HUES6 (cell line): ENCODE measurements around the gene KIF21B.

ENCODE experiments used
- H3K27ac ChIP-seq: 2 replicates; pipeline ENCODE4 v1.7.0; 2013; ENCODE audit warnings: low read depth, mild to moderate bottlenecking, low read length, inconsistent platforms
- H3K27me3 ChIP-seq: 2 replicates; pipeline ENCODE4 v1.6.1; 2013; ENCODE audit warnings: low read length; ENCODE audit not compliant: control insufficient read depth, insufficient read depth
- H3K36me3 ChIP-seq: 2 replicates; pipeline ENCODE4 v1.6.1; 2013; ENCODE audit warnings: low read length; ENCODE audit not compliant: control insufficient read depth, insufficient read depth
- H3K4me1 ChIP-seq: 2 replicates; pipeline ENCODE4 v1.6.1; 2013; ENCODE audit warnings: low read length; ENCODE audit not compliant: control insufficient read depth, insufficient read depth
- H3K4me3 ChIP-seq: 2 replicates; pipeline ENCODE4 v1.5.1; 2013; ENCODE audit warnings: low read depth, low read length
- H3K9ac ChIP-seq: one replicate; pipeline ENCODE4 v1.6.1; 2013; ENCODE audit warnings: mild to moderate bottlenecking, low read length
- H3K9me3 ChIP-seq: 2 replicates; pipeline ENCODE4 v1.6.1; 2013; ENCODE audit warnings: low read depth, low read length; ENCODE audit not compliant: control insufficient read depth, insufficient read depth

KIF21B gene

DNA sequence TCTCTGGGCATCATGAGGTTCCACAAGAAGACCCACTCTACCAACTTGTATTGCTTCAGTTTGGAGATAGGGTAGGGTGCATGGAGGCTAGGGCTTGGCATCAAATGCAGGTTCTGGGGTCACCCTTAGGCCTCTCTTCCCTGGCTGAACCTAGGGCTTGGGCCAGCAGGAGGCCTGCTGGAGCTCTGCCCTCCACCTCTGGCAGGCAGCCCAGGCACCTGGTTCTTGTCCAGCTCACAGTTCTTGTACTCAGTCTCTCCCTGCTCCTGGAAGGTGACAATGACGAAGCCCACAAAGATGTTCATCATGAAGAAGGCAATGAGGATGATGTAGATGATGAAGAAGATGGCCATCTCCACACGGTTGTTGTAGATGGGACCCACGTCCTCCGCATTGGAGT is 37.5 kb upstream of the KIF21B start:
- Histone ChIP-seq H3K27me3 (no peaks in the 10 kb centered on the region), H3K4me1 (peaks cover 24% of the 10 kb centered on the region), H3K36me3 (no peaks in the 10 kb centered on the region), H3K9me3 (no peaks in the 10 kb centered on the region), H3K27ac (no peak overlapping the region), H3K9ac (no peak overlapping the region), H3K4me3 (no peak overlapping the region)

DNA sequence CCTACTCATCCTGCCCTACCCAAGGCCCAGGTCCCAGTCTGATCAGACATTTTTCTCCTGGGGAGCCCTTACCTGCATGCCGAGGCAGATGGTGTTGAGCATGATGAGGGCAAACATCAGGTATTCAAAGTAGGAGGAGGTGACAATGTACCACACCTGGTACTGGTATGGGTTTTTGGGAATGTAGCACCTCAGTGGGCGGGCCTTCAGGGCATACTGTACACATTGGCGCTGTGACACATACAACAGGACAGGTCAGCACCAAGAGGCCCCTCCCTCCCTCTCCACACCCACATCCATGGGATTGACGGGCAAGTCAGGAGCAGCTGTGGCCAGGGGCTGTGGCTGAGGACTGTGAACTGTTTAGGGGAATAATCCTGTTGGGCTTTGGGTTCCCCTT is 37.1 kb upstream of the KIF21B start:
- no peak overlapping the region for H3K27ac ChIP-seq
- no peaks in the 10 kb centered on the region for H3K36me3 ChIP-seq
- H3K9me3 ChIP-seq, result no peaks in the 10 kb centered on the region
- no peak overlapping the region for H3K9ac ChIP-seq
- no peak overlapping the region for H3K4me3 ChIP-seq
- peaks cover 24% of the 10 kb centered on the region for H3K4me1 ChIP-seq
- H3K27me3 ChIP-seq, result no peaks in the 10 kb centered on the region

DNA sequence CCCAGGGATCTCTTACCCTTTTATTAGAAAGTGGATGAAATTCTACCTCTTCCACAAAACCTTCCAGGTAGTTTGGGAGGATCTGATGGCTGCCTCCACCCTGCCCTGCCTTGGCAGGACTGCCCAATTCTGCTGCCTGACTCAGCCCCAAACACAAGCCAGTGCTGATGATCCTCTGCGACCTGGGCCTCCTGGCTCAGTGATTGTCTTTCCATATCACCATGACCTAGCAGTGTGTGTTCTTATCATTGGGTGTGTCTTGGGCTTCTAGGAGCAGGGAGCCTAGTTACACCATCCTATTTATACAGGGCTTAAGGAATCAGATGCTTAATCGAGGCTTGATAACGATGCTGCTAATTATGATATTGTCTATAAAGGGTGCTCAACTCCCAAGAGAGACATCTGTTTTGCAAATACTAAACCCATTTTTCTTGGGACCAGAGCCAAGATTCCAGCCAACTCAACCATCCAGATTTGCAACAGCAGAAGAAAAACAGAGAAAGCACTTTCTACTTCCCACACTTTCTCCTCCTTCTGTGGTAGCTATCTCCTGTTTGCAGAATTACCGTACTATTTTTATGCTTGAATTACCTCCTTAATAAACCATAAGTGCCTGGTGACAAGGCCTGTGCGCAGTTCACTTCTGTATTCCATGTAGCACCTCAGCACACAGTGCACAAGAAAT is 36.5 kb upstream of the KIF21B start:
- no peak overlapping the region for H3K4me3 ChIP-seq
- H3K27me3 ChIP-seq, result no peaks in the 10 kb centered on the region
- no peak overlapping the region for H3K9ac ChIP-seq
- H3K9me3 ChIP-seq, result no peaks in the 10 kb centered on the region
- peaks cover 24% of the 10 kb centered on the region for H3K4me1 ChIP-seq
- H3K36me3 ChIP-seq, result no peaks in the 10 kb centered on the region
- H3K27ac ChIP-seq, result no peak overlapping the region

DNA sequence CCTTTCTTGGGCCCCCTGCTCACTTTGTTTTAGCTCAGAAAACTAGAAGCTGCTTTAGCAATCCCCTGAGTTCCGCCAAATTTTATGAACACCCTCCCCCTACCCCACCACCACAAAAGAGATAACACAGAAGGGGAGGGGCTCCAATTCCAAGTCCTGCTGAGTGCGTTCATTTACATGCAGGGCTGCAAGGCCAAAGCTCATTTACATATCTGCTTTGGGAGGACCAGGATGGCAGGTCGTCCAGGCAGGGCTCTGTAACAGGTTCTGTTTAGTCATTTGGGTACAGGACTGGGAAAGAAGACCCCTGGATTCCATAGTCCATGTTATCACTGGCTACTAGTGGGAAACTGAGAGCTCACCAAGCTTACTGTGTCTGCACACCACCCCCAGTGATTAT is 35.9 kb upstream of the KIF21B start:
- H3K9me3 ChIP-seq, result no peaks in the 10 kb centered on the region
- no peak overlapping the region for H3K27ac ChIP-seq
- H3K4me3 ChIP-seq, result no peak overlapping the region
- H3K36me3 ChIP-seq, result no peaks in the 10 kb centered on the region
- no peak overlapping the region for H3K9ac ChIP-seq
- H3K4me1 ChIP-seq, result peaks cover 27% of the 10 kb centered on the region
- no peaks in the 10 kb centered on the region for H3K27me3 ChIP-seq

DNA sequence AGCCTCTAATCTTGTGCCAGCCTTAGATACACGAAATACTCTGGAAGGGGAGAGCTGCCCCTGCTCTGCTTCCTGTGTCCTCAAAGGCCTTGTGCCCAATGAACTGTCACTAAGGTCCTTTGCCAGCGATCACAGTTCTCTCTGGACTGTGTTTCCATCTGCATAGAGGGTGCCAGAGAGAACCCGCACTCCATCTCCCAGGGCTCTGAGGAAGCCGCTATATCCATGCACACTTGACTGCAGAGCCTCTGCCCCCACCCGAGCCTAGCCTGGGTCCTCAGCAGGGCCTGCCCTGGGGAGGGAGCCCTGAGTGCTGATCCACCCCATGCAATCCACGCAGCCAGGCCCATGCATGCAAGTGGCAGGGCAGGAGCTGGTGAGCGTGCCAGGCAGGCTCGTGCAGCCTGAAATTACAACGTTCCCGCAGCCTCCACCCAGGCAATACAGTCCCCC is 30.6 kb upstream of the KIF21B start:
- Histone ChIP-seq H3K4me1 (peaks cover 9% of the 10 kb centered on the region; the same call in 1 of the 2 replicates), H3K9me3 (no peaks in the 10 kb centered on the region), H3K27ac (no peak overlapping the region)

DNA sequence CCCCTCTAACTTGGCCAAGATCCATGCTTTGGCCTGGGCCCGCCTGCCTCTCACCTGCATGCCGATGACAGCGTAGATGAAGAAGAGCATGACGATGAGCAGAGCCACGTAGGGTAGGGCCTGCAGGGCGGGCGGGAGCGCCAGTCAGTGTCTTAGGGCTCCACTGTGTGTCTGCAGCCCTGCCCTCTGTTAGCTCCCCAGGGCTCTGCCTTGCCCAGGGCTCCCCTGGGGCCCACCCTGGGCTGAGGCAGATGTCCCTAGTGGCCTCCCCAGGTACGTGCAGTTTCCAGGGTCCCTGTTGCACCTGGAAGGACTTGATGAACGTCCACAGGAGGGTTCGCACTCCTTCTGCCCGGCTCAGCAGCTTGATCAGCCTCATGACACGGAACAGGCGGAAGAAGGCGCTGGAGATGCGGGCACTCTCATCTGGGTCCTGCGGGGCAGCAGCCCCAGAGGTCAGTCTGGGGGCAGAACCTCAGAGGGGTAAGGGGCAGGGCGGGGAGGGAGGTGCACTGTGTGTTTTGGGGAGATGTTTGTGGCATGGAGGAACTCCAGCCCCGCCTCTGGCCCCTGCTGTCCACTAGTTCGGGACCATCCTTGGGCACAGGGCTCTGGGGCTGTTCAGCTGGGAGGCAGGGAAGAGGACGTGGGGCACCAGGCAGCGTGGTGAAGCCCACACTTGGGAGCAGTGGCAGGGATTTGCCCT is 29.8 kb upstream of the KIF21B start:
- Histone ChIP-seq H3K36me3 (no peaks in the 10 kb centered on the region), H3K4me1 (peaks cover 6% of the 10 kb centered on the region; the same call in 1 of the 2 replicates), H3K4me3 (no peak overlapping the region), H3K9ac (no peak overlapping the region), H3K27ac (no peak overlapping the region), H3K9me3 (no peaks in the 10 kb centered on the region), H3K27me3 (no peaks in the 10 kb centered on the region)

More for the DNA sequence above, 30.6 kb upstream of the KIF21B start:
- no peak overlapping the region for H3K9ac ChIP-seq
- no peaks in the 10 kb centered on the region for H3K36me3 ChIP-seq
- no peaks in the 10 kb centered on the region for H3K27me3 ChIP-seq
- H3K4me3 ChIP-seq, result no peak overlapping the region

DNA sequence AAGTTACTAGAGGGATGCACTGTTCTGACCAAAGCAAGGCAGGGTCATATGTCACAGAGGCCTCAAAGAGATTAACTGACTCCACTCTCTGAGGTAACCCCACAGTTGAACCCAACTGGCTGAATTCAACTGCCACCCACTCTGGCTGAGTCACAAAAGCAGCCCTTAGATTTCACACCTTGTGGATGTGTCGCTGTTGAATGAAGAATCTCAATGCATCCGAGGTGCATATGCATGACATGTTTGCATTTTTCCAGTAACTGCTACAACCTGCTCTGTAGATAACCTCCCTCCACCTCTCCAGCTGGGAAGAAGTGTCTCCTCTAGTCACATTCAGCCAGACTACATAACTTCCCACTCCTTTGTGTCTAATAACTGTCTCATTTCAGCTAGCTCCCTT is 27.9 kb upstream of the KIF21B start:
- Histone ChIP-seq H3K4me3 (no peak overlapping the region), H3K9ac (no peak overlapping the region), H3K9me3 (no peaks in the 10 kb centered on the region), H3K27ac (no peak overlapping the region), H3K27me3 (no peaks in the 10 kb centered on the region), H3K4me1 (peaks cover 6% of the 10 kb centered on the region; the same call in 1 of the 2 replicates), H3K36me3 (no peaks in the 10 kb centered on the region)

DNA sequence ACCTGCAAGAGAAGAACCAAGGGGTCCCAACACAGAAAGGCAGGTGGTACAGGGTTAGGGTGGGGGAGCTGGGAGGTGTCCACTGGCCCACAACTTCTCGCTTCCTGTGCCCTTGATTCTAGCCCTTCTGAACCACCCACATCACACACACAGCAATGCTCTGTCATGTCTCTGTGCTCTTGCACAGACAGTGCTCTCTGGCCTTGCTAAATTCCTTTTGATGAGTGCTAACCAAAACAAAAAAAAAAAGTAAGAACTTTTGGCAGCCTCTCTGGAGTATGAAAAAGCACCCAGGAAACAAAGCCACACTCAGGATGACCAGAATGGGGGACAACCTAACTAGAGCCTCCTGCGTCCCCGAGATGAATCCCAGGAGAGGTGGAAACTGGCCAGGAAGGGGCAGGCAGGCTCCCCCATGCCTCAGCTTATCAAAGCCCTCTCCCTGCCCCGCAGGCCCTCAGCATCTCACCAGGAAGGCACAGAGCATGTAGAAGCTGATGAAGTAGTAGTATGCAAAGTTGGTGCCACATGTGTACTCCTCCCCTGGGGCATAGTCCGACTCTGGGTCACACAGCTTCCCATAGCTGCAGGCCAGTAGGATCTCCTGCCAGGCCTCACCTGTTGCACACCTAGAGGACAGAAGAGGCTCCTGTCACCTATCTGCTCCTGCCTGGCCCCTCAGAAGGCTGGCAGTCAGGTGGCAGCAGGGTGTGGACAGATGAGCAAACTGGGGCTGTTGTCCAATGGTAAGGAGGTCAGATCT is 27.2 kb upstream of the KIF21B start:
- no peaks in the 10 kb centered on the region for H3K27me3 ChIP-seq
- H3K9ac ChIP-seq, result no peak overlapping the region
- H3K36me3 ChIP-seq, result no peaks in the 10 kb centered on the region
- no peak overlapping the region for H3K27ac ChIP-seq
- H3K4me1 ChIP-seq, result peaks cover 6% of the 10 kb centered on the region; the same call in 1 of the 2 replicates
- H3K9me3 ChIP-seq, result no peaks in the 10 kb centered on the region
- no peak overlapping the region for H3K4me3 ChIP-seq

DNA sequence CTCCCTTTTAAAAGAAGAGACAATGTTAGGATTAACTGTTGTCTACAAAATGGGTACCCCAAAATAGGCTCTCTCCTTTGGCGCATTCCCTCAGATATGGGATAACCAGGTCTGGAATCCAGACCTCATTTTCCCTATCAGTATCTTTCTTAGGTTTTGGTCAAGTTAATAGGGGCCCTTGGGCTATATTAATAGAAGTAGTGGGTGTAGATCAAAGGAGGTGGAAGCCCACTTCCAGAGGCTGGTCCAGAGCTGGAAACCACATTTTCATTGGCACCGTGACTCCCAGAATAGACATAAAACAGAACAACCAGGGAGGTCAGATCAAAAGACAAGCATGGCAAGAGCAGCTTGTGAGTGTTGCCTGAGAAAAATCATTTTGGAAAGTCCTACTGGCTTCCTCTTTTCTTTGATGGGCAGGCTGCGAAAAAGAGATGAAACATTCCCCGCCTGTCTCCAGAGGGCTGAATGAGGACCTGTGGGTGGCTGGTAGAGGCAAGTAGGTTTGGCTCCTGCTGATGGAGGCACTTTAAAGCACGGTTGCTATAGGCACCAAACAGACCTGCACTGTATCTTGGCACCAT is 25.8 kb upstream of the KIF21B start:
- no peak overlapping the region for H3K9ac ChIP-seq
- no peak overlapping the region for H3K4me3 ChIP-seq
- no peaks in the 10 kb centered on the region for H3K27me3 ChIP-seq
- peaks cover 3% of the 10 kb centered on the region; the same call in 1 of the 2 replicates for H3K4me1 ChIP-seq
- H3K9me3 ChIP-seq, result no peaks in the 10 kb centered on the region
- H3K36me3 ChIP-seq, result no peaks in the 10 kb centered on the region
- no peak overlapping the region for H3K27ac ChIP-seq

DNA sequence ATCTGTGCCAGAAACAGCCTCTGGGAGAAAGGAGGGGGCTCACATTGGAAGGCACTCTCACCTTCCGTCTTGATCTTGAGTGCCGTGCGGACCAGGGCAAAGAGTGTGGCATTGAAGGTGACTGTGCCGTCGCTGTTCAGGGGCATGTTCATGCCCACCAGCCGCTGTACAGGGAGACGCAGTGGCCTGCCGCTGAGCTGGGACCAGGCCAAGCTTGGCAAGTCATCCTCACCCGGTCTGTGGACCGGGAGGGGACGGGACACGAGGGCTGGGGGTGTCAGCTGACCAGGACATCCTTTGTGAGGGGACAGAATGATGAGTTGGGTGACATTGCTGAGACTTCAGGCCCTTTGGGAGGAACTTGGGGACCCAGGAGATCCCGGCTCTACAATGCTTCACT is 25.0 kb upstream of the KIF21B start:
- Histone ChIP-seq H3K27ac (no peak overlapping the region), H3K4me3 (no peak overlapping the region), H3K4me1 (no peaks in the 10 kb centered on the region), H3K9me3 (no peaks in the 10 kb centered on the region), H3K9ac (no peak overlapping the region), H3K36me3 (no peaks in the 10 kb centered on the region), H3K27me3 (no peaks in the 10 kb centered on the region)
